Activated CD4-positive, alpha-beta T cell treated with anti-CD3 and anti-CD28 coated beads, Interleukin-2, Interleukin-6, amounts not matched to agents 100 ng/mL and 50 ng/mL, durations not matched to agents 16 hours and 8 hours (primary cell): Measurements from ENCODE around the gene GINS1.
A peak's percentile ranks its signal among the peaks of the same experiment; 100 is the strongest.

Source experiments
- DNase-seq: peaks from one replicate; pipeline ENCODE4 v3.0.0-alpha.2; 2020

The GINS1 gene

GRCh38 chr20:25407311-25408169 is at the start of gene GINS1:
GINS1 (plus strand) TSS chr20:25407673; CDS start chr20:25407821, 148 bp downstream.
- peak; percentile 95 for DNase-seq

- no peak for DNase-seq
These were observed 46.7 kb upstream of the GINS1 start for GRCh38 chr20:25360631-25361286.

- no peak for DNase-seq
These were observed 46.2 kb upstream of the GINS1 start for GRCh38 chr20:25361287-25361683.

GRCh38 chr20:25364180-25364788 is 43.2 kb upstream of the GINS1 start:
- no peak for DNase-seq

GRCh38 chr20:25364879-25365699 is 42.4 kb upstream of the GINS1 start:
- no peak for DNase-seq

- no peak for DNase-seq
These were observed 38.9 kb upstream of the GINS1 start for GRCh38 chr20:25368526-25368925.

GRCh38 chr20:25368976-25369375 is 38.5 kb upstream of the GINS1 start:
- DNase-seq, result no peak

GRCh38 chr20:25369529-25369928 is 37.9 kb upstream of the GINS1 start:
- no peak for DNase-seq

GRCh38 chr20:25369971-25370370 is 37.5 kb upstream of the GINS1 start:
- no peak for DNase-seq

GRCh38 chr20:25372584-25373336 is 34.7 kb upstream of the GINS1 start:
- DNase-seq, result peak; percentile 32

- DNase-seq, result no peak
These were observed 32.6 kb upstream of the GINS1 start for GRCh38 chr20:25374842-25375241.

- no peak for DNase-seq
These were observed 31.2 kb upstream of the GINS1 start for GRCh38 chr20:25376236-25376635.

- DNase-seq, result no peak
These were observed 30.6 kb upstream of the GINS1 start for GRCh38 chr20:25376886-25377285.

GRCh38 chr20:25378189-25378883 is 29.1 kb upstream of the GINS1 start:
- DNase-seq, result no peak

GRCh38 chr20:25378884-25379733 is 28.4 kb upstream of the GINS1 start:
- DNase-seq, result no peak

- DNase-seq, result no peak
These were observed 26.4 kb upstream of the GINS1 start for GRCh38 chr20:25380945-25381614.

- DNase-seq, result no peak
These were observed 24.6 kb upstream of the GINS1 start for GRCh38 chr20:25382704-25383370.

- DNase-seq, result peak; percentile 18
These were observed 18.0 kb upstream of the GINS1 start for GRCh38 chr20:25389401-25389857.

- no peak for DNase-seq
These were observed 17.5 kb upstream of the GINS1 start for GRCh38 chr20:25389858-25390537.
